ENCODE data around the gene RET. TPM values are rescaled to one million over a fixed set of nuclear protein-coding genes. Genes with fewer than 3 reads are reported as not detected.

The RET gene
- total and polyA plus RNA-seq, 2 of the 13 experiments (the other 11 are each of a cell fraction or from before 2014, with no cell fraction given): 0.02 TPM; not detected in 1

DNA sequence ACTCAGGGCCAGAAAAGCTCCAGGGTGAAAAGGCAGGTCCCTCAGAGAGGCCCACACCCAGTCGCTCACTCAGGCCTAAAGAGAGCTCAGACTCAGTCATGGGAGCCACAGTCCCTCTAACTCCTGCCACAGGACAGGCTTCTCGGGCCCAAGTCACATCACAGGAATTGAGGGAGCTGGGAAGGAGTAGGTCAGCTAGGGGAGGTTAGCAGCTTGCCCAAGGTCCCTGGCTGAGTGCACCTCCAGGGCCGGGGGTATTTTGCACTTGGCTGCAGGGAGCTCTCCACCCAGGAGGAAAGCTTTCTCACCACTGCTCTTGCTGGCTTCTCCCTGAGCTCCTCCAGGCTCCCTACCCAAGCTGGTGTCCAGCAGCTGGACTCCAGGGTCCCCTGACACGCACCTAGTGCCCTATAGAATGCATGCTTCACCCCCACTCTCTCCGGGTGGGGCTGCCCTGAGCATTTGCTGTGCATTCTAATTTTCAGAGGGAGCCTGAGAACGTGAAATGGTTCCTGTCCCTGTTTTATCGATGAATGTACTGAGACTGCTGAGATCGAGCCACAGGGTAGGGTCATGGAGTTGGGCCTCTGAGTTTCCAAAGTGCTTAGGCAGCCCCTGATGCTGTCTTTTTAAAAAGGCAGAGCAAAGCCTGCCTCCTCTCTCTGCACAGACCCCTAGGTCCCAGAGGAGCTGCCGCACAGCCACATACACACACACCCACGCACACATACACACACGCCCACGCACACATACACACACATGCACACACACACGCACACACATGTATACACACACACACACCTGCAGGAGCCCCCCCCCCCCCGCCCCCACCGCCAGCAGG lies 37.9 kb upstream of the RET start (continued):
- TF ChIP-seq, protein P1, sequence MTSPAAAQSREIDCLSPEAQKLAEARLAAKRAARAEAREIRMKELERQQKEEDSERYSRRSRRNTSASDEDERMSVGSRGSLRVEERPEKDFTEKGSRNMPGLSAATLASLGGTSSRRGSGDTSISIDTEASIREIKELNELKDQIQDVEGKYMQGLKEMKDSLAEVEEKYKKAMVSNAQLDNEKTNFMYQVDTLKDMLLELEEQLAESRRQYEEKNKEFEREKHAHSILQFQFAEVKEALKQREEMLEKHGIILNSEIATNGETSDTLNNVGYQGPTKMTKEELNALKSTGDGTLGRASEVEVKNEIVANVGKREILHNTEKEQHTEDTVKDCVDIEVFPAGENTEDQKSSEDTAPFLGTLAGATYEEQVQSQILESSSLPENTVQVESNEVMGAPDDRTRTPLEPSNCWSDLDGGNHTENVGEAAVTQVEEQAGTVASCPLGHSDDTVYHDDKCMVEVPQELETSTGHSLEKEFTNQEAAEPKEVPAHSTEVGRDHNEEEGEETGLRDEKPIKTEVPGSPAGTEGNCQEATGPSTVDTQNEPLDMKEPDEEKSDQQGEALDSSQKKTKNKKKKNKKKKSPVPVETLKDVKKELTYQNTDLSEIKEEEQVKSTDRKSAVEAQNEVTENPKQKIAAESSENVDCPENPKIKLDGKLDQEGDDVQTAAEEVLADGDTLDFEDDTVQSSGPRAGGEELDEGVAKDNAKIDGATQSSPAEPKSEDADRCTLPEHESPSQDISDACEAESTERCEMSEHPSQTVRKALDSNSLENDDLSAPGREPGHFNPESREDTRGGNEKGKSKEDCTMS (CRISPR knock-in tag; conservative IDR thresholded peaks at IDR 0.05): no peak

GRCh38 chr10:43039624-43040481 lies 37.0 kb upstream of the RET start:
- no peak overlapping the region for H3K4me2 ChIP-seq (ENCODE audit: low read depth, low read length)
- H3K36me3 ChIP-seq (replicated peaks in 1 of 2; ENCODE audit: control insufficient read depth in 1 of 2, insufficient read depth in 2 of 2, low read length in 2 of 2): no peaks in the 10 kb centered on the region
- H3K27me3 ChIP-seq (ENCODE audit: control insufficient read depth in 1 of 2, insufficient read depth in 2 of 2, low read length in 2 of 2): peaks cover 3 to 18% of the 10 kb centered on the region in 2 experiments; a peak in 3 of 5 replicates
- H2AFZ ChIP-seq (ENCODE audit: low read length): no peak overlapping the region
- H3K9ac ChIP-seq (ENCODE audit: insufficient read depth, low read depth, low read length): no peak overlapping the region
- H3K4me1 ChIP-seq (ENCODE audit: insufficient read depth, low read length): no peaks in the 10 kb centered on the region
- no peaks in the 10 kb centered on the region for H3K9me3 ChIP-seq (ENCODE audit: low read length)
- in situ Hi-C loops (cut with HindIII; ENCODE audit: extremely low pct_ligation_motif_present, low pct_unique_long_range_greater_than_20kb): no loop called here
- ChIA-PET CTCF (ENCODE audit: low intra/inter-chr PET ratio, low total read pairs) (no interaction called here), POLR2A (no interaction called here)
- WGBS (ENCODE audit: low lambda C conversion rate): 11% methylated on average over 11 of the region's 21 CpGs
- H3K79me2 ChIP-seq (ENCODE audit: insufficient read depth, low read length): no peaks in the 10 kb centered on the region
- no peak overlapping the region for H3K4me3 ChIP-seq (replicated peaks in 1 of 3; ENCODE audit: insufficient read depth in 1 of 3, low read depth in 2 of 3, low read length in 3 of 3)
- DNase-seq (ENCODE audit: low spot score) (no peak), ATAC-seq (no peak), FAIRE-seq (no peak)
- intact Hi-C loops (cut with micrococcal nuclease; ENCODE audit: unreplicated experiment): no loop called here
- H3K27ac ChIP-seq (ENCODE audit: extremely low read length, insufficient read depth, low read length): no peak overlapping the region
- BruUV-seq (replicated peaks): no TSS peak
- no peaks in the 10 kb centered on the region for H4K20me1 ChIP-seq (ENCODE audit: insufficient read depth, low read length)
- no peak for TF ChIP-seq ARID5B (CRISPR knock-in tag; IDR thresholded peaks at IDR 0.05)
- TF ChIP-seq ZNF496 (CRISPR knock-in tag; IDR thresholded peaks at IDR 0.05; ENCODE audit: insufficient replicate concordance): no peak
- no peak for TF ChIP-seq TOPORS (CRISPR knock-in tag; IDR thresholded peaks at IDR 0.05)
- no peak for TF ChIP-seq MZF1 (CRISPR knock-in tag; IDR thresholded peaks at IDR 0.05; ENCODE audit: borderline replicate concordance)
- TF ChIP-seq, protein P2, sequence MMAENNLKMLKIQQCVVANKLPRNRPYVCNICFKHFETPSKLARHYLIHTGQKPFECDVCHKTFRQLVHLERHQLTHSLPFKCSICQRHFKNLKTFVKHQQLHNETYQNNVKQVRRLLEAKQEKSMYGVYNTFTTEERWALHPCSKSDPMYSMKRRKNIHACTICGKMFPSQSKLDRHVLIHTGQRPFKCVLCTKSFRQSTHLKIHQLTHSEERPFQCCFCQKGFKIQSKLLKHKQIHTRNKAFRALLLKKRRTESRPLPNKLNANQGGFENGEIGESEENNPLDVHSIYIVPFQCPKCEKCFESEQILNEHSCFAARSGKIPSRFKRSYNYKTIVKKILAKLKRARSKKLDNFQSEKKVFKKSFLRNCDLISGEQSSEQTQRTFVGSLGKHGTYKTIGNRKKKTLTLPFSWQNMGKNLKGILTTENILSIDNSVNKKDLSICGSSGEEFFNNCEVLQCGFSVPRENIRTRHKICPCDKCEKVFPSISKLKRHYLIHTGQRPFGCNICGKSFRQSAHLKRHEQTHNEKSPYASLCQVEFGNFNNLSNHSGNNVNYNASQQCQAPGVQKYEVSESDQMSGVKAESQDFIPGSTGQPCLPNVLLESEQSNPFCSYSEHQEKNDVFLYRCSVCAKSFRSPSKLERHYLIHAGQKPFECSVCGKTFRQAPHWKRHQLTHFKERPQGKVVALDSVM (CRISPR knock-in tag; IDR thresholded peaks at IDR 0.05): no peak
- no peak for TF ChIP-seq YY1 (IDR thresholded peaks at IDR 0.05; ENCODE audit: insufficient read depth, insufficient replicate concordance, low read depth, low read length)
- TF ChIP-seq BHLHE40 (IDR thresholded peaks at IDR 0.05; ENCODE audit: low read length): no peak
- TF ChIP-seq CBX5 (CRISPR knock-in tag; IDR thresholded peaks at IDR 0.05; ENCODE audit: borderline replicate concordance): no peak

Measured in HepG2 (cell line).